Small intestine (tissue), 7 donors: ENCODE data around the gene RAB4B. TPM values are rescaled to one million over a fixed set of nuclear protein-coding genes. Genes with fewer than 3 reads are reported as not detected.
"Not testable (repeated sequence)": the region's sequence is repeated elsewhere in the genome, so short reads cannot be mapped to it uniquely, and the experiment has no call there.

Experiments used
- DNase-seq, 2 donors: peaks; one replicate each; pipeline versions ENCODE4 v3.0.0 to v3.0.0-alpha.2; 2013
- FAIRE-seq: peaks from 2 replicates; lab custom pipeline; 2012; peaks lifted over from hg19 to GRCh38; lab: Jason Lieb, UNC
- H3K27ac ChIP-seq, 3 donors: one replicate each; pipeline ENCODE4 v1.5.1; 2013; ENCODE audit warnings: low read length in 2 of 3, mild to moderate bottlenecking in 2 of 3, control low read depth in 1 of 3, inconsistent platforms in 1 of 3, low read depth in 1 of 3, moderate library complexity in 1 of 3
- H3K27me3 ChIP-seq, 3 donors: one replicate each; pipeline ENCODE4 v1.6.1; 2013; ENCODE audit warnings: low read length in 3 of 3, inconsistent platforms in 1 of 3; ENCODE audit not compliant: control insufficient read depth in 3 of 3, insufficient read depth in 3 of 3
- H3K36me3 ChIP-seq, 3 donors: one replicate each; pipeline ENCODE4 v1.6.1; 2013; ENCODE audit warnings: low read length in 3 of 3, inconsistent platforms in 1 of 3, low read depth in 1 of 3, mild to moderate bottlenecking in 1 of 3, moderate library complexity in 1 of 3; ENCODE audit not compliant: control insufficient read depth in 3 of 3, insufficient read depth in 2 of 3
- H3K4me1 ChIP-seq, 3 donors: one replicate each; pipeline ENCODE4 v1.6.1; 2013; ENCODE audit warnings: low read length in 2 of 3, inconsistent platforms in 1 of 3, low read depth in 1 of 3, mild to moderate bottlenecking in 1 of 3, moderate library complexity in 1 of 3; ENCODE audit not compliant: control insufficient read depth in 3 of 3, insufficient read depth in 2 of 3
- H3K4me3 ChIP-seq, 3 donors: one replicate each; pipeline ENCODE4 v1.5.1; 2013; ENCODE audit warnings: low read length in 3 of 3, control low read depth in 1 of 3, inconsistent platforms in 1 of 3, low read depth in 1 of 3, mild to moderate bottlenecking in 1 of 3, moderate library complexity in 1 of 3
- H3K9me3 ChIP-seq, 2 donors: one replicate each; pipeline ENCODE4 v1.6.1; 2013; ENCODE audit warnings: low read depth in 1 of 2, low read length in 1 of 2; ENCODE audit not compliant: control insufficient read depth in 2 of 2, insufficient read depth in 1 of 2
- WGBS, 3 donors: extraction: QIAGEN DNeasy Blood & Tissue Kit; methylation state at CpG; one replicate each; pipeline ENCODE4 v1.1.7; 2013; 5-methylcytosine and 5-hydroxymethylcytosine counted together
- polyA plus RNA-seq, 4 donors: library from polyadenylated mRNA; stranded (reverse) in 3 of 4; unstranded in 1 of 4; fragments of 200-250 nt in 3 of 4; fragments of 120-200 nt in 1 of 4; gene quantifications; one replicate each; pipeline versions ENCODE4 v1.2.1 to v1.2.3, GENCODE V29; 2013
- donor health status: healthy with polysubstance abuse.
- donor health status: control.
- donor health status: control.
- donor health status: Bipolar disorder and iron deficiency.
- donor health status: healthy.

RAB4B gene
- polyA plus RNA-seq, 4 donors = 20.1 to 48.1 (median 43.1) TPM

DNA sequence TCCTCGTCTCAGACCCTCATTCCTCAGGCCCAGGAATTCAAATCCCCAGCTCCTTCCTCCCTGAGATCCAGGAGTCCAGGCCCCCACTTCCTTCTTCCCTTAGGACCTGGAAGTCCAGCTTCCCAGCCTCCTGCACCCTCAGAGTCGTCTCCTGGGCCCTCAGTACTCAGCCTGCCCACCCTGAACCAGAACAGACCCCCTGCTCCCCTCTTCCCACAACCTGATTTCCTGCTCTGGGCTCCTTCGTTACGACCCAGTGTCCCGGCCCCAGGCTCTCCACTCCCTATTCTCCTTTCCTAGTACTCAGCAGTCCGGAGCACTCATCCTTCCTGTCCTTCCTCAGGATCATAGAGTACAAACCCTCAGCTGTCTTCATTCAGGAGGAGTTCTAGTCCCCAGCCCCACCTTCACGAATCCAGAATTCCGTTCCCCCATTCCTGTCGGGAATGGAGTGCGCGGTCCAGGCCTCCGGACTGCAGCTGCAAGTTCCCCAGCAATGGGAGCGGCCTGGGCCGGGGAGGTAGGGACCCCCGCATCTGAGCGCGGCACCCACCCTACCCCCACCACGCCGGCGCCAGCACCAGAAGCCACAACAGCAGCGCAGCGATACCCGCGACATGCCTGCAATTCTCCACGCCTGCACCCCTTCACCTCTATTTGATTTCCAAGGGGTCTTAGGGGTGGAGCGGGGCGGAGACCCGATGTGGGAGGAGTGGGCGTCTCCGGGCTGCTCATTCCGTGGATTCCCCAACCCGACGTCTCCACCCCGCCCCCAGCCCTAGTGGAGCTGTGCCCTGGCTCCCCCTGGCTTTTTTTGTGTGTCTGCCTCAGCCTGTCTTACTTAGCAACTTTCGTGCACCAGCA is 33.7 kb downstream of the RAB4B start:
- peaks cover 0 to 23% (median 8%) of the 10 kb centered on the region in 3 donors for H3K4me1 ChIP-seq
- H3K4me3 ChIP-seq = peak overlapping the region in 1 of 3 donors; percentile 62
- WGBS, 3 donors = 20 to 54% (median 50%) methylated on average over 35 of the region's 35 CpGs
- no peaks in the 10 kb centered on the region for H3K27me3 ChIP-seq
- peak in 1 of 2 donors; percentile 29 for DNase-seq
- no peaks in the 10 kb centered on the region for H3K9me3 ChIP-seq
- H3K36me3 ChIP-seq = peaks cover 0 to 36% (median 3%) of the 10 kb centered on the region in 3 donors
- peak overlapping the region in 2 of 3 donors; percentile 66 to 89 for H3K27ac ChIP-seq
- FAIRE-seq = no peak

DNA sequence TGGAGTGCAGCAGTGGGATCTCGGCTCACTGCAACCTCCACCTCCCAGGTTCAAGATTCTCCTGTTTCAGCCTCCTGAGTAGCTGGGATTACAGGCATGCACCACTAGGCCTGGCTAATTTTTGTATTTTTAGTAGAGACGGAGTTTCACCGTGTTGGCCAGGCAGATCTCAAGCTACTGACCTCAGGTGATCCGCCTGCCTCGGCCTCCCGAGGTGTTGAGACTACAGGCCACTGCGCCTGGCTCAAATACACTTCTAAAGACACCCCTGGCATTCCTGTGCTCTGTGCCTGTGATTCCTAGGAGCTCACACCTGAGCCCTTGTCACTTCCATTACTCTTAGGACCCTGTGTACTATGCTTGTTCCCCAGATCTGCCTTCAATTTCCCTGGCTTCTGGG is 34.5 kb downstream of the RAB4B start:
- not testable (repeated sequence) for H3K4me3 ChIP-seq, FAIRE-seq, H3K9me3 ChIP-seq, H3K27me3 ChIP-seq, H3K27ac ChIP-seq, DNase-seq
- peaks cover 0 to 16% (median 8%) of the 10 kb centered on the region in 3 donors for H3K4me1 ChIP-seq
- 87 to 94% (median 90%) methylated on average over 7 of the region's 7 CpGs for WGBS, 3 donors
- H3K36me3 ChIP-seq = peaks cover 0 to 27% (median 3%) of the 10 kb centered on the region in 3 donors

DNA sequence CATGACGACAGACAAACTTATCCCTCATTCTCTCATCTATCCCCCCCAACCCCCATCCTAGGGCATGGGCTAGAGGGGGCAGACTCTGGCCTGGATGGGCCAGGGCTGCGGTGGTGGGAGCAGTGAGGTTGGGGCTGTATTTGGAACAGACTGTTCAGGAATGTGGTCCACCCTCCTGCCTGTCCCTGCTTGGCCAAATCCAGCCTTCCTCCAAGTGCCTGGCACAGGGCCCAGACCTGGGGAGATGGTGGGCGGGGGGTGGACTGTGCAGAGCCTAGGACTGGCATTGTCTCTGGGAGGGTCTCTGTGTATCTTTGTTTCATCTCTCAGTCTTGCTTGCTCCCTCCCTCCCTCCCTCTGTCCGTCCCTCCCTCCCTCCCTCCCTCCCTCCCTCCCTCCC is 35.1 kb downstream of the RAB4B start:
- FAIRE-seq (no peak), DNase-seq (no peak)
- peaks cover 0 to 20% (median 8%) of the 10 kb centered on the region in 3 donors for H3K4me1 ChIP-seq

DNA sequence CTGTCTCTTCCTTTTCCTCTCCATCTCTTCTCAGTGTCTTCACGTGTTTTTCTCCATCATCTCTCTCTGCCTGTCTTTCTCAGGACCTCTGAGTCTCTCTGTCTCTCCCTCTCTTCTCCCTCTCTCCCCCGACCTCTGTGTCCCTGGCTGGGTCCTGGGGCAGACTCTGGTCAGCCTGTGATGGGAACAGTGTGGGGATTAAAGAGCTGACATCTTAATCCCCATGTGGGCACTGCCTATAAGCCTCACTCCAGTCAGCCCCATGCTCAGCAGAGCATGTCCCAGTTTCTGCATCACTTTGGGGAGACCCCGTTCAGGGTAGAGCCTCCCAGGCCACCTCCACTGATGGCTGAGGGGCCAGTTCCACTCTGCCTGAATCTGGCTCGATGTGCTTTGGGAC is 37.2 kb downstream of the RAB4B start:
- DNase-seq (no peak), FAIRE-seq (no peak)
- Histone ChIP-seq H3K9me3 (no peaks in the 10 kb centered on the region), H3K27me3 (no peaks in the 10 kb centered on the region), H3K36me3 (peaks cover 0 to under 1% (median 0%) of the 10 kb centered on the region in 3 donors), H3K4me1 (peaks cover 0 to 31% (median 4%) of the 10 kb centered on the region in 3 donors), H3K27ac (no peak overlapping the region), H3K4me3 (no peak overlapping the region)
- WGBS, 3 donors = 72 to 77% (median 75%) methylated on average over 4 of the region's 4 CpGs

More for the DNA sequence above, 35.1 kb downstream of the RAB4B start:
- Histone ChIP-seq H3K9me3 (no peaks in the 10 kb centered on the region), H3K4me3 (no peak overlapping the region), H3K36me3 (peaks cover 0 to 21% (median 0%) of the 10 kb centered on the region in 3 donors), H3K27ac (no peak overlapping the region), H3K27me3 (no peaks in the 10 kb centered on the region)
- 40 to 58% (median 47%) methylated on average over 4 of the region's 4 CpGs for WGBS, 3 donors

DNA sequence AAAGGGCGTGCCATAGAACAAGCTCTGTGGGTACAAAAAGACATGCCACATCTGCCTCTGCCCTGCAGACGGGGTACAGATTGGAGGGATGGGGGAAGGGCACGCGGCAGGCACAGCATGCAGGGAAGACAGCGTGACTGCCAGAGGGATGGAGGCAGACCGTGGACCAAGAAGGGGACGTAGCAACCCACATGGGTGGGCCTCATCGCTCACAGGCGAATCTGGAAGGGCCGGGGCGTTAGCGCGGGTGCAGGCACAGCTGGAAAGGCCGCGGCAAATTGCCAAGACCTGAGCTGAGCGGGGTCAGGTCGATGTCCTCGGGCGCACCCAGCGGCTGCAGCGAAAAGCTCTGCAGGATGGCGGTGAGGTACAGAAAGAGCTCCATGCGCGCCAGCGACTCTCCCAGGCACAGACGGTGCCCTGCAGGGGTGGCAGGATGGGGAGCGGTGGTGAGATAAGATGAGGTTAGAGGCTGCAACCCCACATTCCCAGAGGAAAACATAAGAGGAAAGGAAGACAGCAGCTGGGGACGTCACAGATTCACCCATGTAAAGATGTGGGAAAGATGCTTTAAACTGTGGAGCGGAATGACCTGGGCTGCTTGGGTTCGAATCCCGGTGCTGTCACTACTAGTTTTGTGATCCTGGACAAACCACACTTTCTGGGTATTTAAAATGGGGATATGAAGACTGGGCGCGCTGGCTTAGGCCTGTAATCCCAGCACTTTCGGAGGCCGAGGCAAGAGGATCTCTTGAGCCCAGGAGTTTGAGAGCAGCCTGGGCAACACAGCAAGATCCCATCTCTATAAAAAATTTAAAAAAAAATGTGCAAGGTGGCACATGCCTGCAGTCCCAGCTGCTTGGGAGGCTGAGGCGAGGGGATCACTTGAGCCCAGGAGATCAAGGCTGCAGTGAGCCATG is 40.7 kb downstream of the RAB4B start:
- 21 to 36% (median 34%) methylated on average over 18 to 36 of the region's 36 CpGs for WGBS, 3 donors
- FAIRE-seq, H3K27me3 ChIP-seq, H3K36me3 ChIP-seq, H3K9me3 ChIP-seq, H3K27ac ChIP-seq: not testable (repeated sequence)
- peak; percentile 59 to 79 for DNase-seq
- Histone ChIP-seq H3K4me3 (peak overlapping the region in 1 of 3 donors; percentile 21), H3K4me1 (peaks cover 0 to 36% (median 0%) of the 10 kb centered on the region in 3 donors)

DNA sequence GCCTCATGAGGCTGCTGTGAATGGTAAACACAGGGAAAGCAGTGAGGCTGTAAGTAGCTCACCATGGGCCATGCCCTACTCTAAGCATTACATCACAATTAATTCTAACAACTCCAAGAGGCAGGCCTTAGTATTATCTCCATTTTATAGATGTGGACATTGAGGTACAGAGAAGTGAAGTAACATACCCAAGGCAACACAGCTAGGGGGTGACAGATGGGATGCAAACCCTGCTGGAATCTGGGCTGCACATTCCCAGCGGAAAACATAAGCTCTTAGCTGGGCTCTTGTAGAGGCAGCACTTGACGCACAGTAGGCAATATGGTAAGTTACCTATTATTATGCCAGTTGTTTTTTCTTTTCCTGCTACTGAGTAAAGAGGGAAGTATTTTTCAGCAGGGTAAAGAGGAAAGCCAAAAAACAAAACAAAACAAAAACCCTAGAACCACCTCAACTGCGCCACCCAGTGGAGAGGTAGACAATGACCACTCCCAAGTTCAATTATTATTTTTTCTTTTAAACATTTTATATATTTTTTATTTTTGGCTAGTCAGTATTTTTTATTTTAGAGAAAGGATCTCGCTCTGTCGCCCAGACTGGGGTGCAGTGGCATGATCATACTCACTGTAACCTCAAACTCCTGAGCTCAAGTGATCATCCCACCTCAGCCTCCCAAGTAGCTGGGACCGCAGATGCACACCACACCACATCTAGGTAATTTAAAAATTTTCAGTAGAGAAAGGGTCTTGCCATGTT is 41.6 kb downstream of the RAB4B start:
- not testable (repeated sequence) for H3K9me3 ChIP-seq, H3K36me3 ChIP-seq, FAIRE-seq, H3K27me3 ChIP-seq, H3K4me3 ChIP-seq
- peak; percentile 20 to 37 for DNase-seq
- peak overlapping the region in 1 of 3 donors; percentile 34 for H3K27ac ChIP-seq
- 47 to 52% (median 51%) methylated on average over 6 of the region's 6 CpGs for WGBS, 3 donors
- H3K4me1 ChIP-seq = peaks cover 0 to 42% (median 0%) of the 10 kb centered on the region in 3 donors

DNA sequence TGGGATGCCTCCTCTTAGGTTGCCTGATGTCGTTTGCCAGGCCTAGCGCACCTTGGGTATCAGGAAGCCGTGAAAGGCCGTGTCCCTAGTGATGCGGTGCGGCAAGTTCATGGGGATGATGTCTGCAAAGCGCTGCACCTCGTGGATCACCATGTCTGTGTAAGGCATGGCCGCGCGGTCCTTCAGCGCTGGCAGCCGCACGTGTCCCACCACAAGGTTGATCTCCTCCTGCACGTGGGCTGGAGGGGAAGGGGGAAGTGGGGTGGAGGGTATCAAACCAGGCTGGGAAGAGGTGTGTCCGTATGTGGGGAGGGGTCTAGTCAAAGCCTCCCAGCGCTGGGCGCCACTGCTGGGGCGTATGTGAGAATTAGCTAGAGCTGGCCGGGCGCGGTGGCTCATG is 44.1 kb downstream of the RAB4B start:
- H3K4me1 ChIP-seq = peaks cover 0 to 42% (median 0%) of the 10 kb centered on the region in 3 donors
- peaks cover 0 to 6% (median 1%) of the 10 kb centered on the region in 3 donors for H3K36me3 ChIP-seq
- H3K27ac ChIP-seq = peak overlapping the region in 1 of 3 donors; percentile 95
- DNase-seq = no peak
- H3K9me3 ChIP-seq = no peaks in the 10 kb centered on the region
- H3K27me3 ChIP-seq = no peaks in the 10 kb centered on the region
- no peak overlapping the region for H3K4me3 ChIP-seq
- WGBS, 3 donors = 90 to 94% (median 91%) methylated on average over 21 to 22 of the region's 22 CpGs
- no peak for FAIRE-seq
